Measurements from ENCODE around the gene TOR3A.
A peak's percentile ranks its signal among the peaks of the same experiment; 100 is the strongest.

DNA sequence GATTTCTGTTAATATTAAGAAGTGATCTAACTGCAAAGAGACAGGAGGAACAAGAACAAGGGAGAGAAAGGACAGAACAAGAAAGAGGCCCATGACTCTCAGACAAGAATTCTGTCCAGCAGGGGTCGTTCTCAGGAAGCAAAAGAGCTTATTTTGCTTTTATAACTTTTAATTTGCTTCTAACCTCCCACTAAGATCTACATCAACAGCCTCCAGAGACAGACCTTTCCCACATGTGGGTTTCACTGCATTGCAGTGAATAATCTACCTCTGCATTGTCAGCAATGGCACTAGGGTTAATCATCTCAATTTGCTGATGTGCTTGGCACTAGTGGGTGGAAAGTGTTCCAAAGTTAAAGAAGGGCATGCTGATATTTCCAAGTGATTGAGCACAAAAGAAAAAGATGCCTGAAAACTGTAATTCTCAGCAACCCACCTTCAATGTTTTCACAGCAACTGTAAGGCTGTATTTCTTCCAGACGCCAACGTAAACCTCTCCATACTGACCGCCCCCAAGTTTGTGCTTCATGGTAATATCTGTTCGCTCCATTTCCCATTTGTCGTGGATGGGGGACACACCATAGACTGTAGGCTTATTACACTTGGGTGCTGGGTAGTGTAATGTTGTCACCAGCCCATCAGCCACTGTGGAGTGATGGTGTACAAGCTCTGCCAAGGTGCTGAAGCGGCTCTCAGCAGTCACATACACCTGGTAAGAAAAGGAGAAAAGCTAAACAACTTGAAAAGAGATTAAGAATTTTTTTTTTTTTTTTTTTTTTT is 39.5 kb downstream of the TOR3A start:
- TF ChIP-seq, protein P1, sequence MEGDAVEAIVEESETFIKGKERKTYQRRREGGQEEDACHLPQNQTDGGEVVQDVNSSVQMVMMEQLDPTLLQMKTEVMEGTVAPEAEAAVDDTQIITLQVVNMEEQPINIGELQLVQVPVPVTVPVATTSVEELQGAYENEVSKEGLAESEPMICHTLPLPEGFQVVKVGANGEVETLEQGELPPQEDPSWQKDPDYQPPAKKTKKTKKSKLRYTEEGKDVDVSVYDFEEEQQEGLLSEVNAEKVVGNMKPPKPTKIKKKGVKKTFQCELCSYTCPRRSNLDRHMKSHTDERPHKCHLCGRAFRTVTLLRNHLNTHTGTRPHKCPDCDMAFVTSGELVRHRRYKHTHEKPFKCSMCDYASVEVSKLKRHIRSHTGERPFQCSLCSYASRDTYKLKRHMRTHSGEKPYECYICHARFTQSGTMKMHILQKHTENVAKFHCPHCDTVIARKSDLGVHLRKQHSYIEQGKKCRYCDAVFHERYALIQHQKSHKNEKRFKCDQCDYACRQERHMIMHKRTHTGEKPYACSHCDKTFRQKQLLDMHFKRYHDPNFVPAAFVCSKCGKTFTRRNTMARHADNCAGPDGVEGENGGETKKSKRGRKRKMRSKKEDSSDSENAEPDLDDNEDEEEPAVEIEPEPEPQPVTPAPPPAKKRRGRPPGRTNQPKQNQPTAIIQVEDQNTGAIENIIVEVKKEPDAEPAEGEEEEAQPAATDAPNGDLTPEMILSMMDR (conservative IDR thresholded peaks at IDR 0.05; ENCODE audit: low read depth, low read length): peak; percentile 73
- no peak for TF ChIP-seq EZH2 (IDR thresholded peaks at IDR 0.05; ENCODE audit: low read length, unreplicated experiment)

Measured in PC-3 (cell line).